H1 (cell line): ENCODE measurements around the gene PARP16. TPM values are rescaled to one million over a fixed set of nuclear protein-coding genes. Genes with fewer than 3 reads are reported as not detected.

Experiments used
- CBX8 ChIP-seq: fragments of 300-800, 300-1000 bp; sonication (generic); IDR thresholded peaks from 2 replicates; pipeline ENCODE4 v1.7.1; 2016; ENCODE audit warnings: low read depth, low read length, borderline replicate concordance
- CHD1 ChIP-seq: IDR thresholded peaks from 2 replicates; pipeline ENCODE4 v1.6.1; 2012; ENCODE audit warnings: low read depth, low read length, improper control_type of control experiment
- CHD7 ChIP-seq: fragments of 300-600 bp; sonication (generic); IDR thresholded peaks from 2 replicates; pipeline ENCODE4 v1.7.1; 2012; ENCODE audit warnings: low read length, moderate library complexity, mild to moderate bottlenecking, inconsistent platforms; ENCODE audit not compliant: insufficient replicate concordance
- EP300 ChIP-seq, 2 experiments: IDR thresholded peaks; 1 replicate in 1 of 2; 2 replicates in 1 of 2; pipeline ENCODE4 v1.6.1; 2011 to 2012; ENCODE audit warnings: low read depth in 2 of 2, low read length in 2 of 2, mild to moderate bottlenecking in 2 of 2, borderline replicate concordance in 1 of 2, inconsistent platforms in 1 of 2, moderate library complexity in 1 of 2
- GTF2F1 ChIP-seq: IDR thresholded peaks from 2 replicates; pipeline ENCODE4 v1.6.1; 2012; ENCODE audit warnings: low read depth, low read length, improper control_type of control experiment, borderline replicate concordance
- KDM4A ChIP-seq: IDR thresholded peaks from one replicate; pipeline ENCODE4 v1.7.1; 2012; ENCODE audit warnings: low read depth, mild to moderate bottlenecking, moderate library complexity, low read length, inconsistent platforms; ENCODE audit not compliant: severe bottlenecking
- MAX ChIP-seq: IDR thresholded peaks from 2 replicates; pipeline ENCODE4 v1.6.1; 2012; ENCODE audit warnings: inconsistent platforms
- NANOG ChIP-seq: IDR thresholded peaks from 2 replicates; pipeline ENCODE4 v1.6.1; 2011; ENCODE audit warnings: low read length, low read depth, mild to moderate bottlenecking, inconsistent platforms; ENCODE audit not compliant: insufficient read depth, poor library complexity, severe bottlenecking
- POLR2A ChIP-seq, 2 experiments: IDR thresholded peaks; 1 replicate in 1 of 2; 2 replicates in 1 of 2; pipeline ENCODE4 v1.6.1; 2011; ENCODE audit warnings: low read depth in 2 of 2, low read length in 2 of 2, mild to moderate bottlenecking in 2 of 2; ENCODE audit errors: control extremely low read depth in 1 of 2
- SP1 ChIP-seq: IDR thresholded peaks from 2 replicates; pipeline ENCODE4 v1.6.1; 2011; ENCODE audit warnings: low read depth, low read length
- polyA plus RNA-seq, 7 experiments: library from polyadenylated mRNA; depleted of rRNA in 3 of 7; stranded (reverse) in 5 of 7; unstranded in 2 of 7; fragments of >200 nt in 5 of 7; fragments of 200-250 nt in 2 of 7; gene quantifications; 1 replicate in 5 of 7; 2 replicates in 1 of 7; 4 replicates in 1 of 7; pipeline versions ENCODE4 v1.2.1 to v1.2.3, GENCODE V29; 2011 to 2013; ENCODE audit warnings: missing spikeins in 2 of 7, mixed read lengths in 2 of 7
- total RNA-seq: library from RNA; stranded (reverse); fragmentation: NEBNext Ultra II Directional; extraction: Animal tissue kit (Norgen Biotek cat#: 25700); gene quantifications from 2 replicates; pipeline ENCODE4 v1.2.1, GENCODE V29; 2021

The PARP16 gene
- total and polyA plus RNA-seq, 2 of the 8 experiments (the other 6 are each of a cell fraction or from before 2014, with no cell fraction given) = 3.7 to 5.0 TPM

- TF ChIP-seq CHD7 (no peak), CBX8 (no peak), KDM4A (no peak), CHD1 (no peak), EP300 (IDR thresholded peaks at IDR 0.05; ENCODE audit: borderline replicate concordance in 1 of 2, low read depth in 2 of 2, low read length in 2 of 2) (no peak), POLR2A (IDR thresholded peaks at IDR 0.05; ENCODE audit: control extremely low read depth in 1 of 2, low read depth in 2 of 2, low read length in 2 of 2) (no peak), NANOG (no peak), GTF2F1 (no peak), SP1 (no peak), MAX (no peak)
Observed at GRCh38 chr15:65306551-65306950, 19.9 kb upstream of the PARP16 start (continued).
